ENCODE results near the gene ZSCAN9. TPM values are rescaled to one million over a fixed set of nuclear protein-coding genes. Genes with fewer than 3 reads are reported as not detected.

The ZSCAN9 gene
- total and polyA plus RNA-seq, 9 of the 15 experiments (the other 6 are each of a cell fraction or from before 2014, with no cell fraction given) = 18.8 to 48.9 (median 28.7) TPM

DNA sequence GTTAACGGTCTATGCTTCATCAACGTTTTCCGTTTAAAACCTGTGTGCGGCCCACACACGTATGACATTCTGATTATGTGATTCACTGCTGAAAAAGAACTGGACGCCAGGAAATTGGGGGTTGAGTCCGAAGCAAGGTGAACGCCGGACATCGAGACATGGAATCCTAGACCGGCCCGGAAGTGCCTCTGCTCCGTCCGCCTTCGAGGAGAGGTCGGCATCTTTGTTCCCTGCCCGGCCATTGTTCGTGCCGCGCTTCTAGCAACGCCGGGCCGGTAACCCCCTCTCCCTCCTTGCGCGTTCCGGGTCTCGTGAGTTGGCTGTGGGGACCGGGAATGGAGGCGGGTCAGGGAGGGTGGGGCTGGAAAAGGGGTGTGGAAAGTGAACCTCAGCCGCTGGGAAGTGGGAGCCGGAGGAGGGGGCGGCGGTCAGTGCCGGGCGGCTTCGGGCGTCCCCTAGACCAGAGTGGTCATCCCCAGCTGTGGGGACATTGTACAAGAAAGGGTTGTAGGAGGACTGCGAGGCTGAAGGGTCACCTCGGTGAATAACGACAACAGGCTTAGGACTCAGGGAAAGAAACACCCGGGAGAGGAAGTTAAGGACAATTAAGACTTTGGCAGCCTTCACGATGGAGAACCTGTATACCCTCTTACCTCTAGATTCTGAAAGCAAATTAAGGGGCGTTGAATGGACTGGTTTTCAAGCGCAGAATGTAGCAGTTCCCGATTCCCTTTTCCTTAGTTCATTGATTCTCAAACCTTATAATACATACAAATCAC is at the start of gene ZSCAN9 (continued):
- peak; percentile 53; the same call in 1 of the 2 replicates for TF ChIP-seq ZNF766 (CRISPR knock-in tag; conservative IDR thresholded peaks at IDR 0.05)
- no peak for TF ChIP-seq ZNF77 (CRISPR knock-in tag; IDR thresholded peaks at IDR 0.05)
- no peak for TF ChIP-seq ZNF699 (CRISPR knock-in tag; IDR thresholded peaks at IDR 0.05; ENCODE audit: insufficient replicate concordance)
- TF ChIP-seq MYC (IDR thresholded peaks at IDR 0.05; ENCODE audit: low read depth, low read length) = peak; percentile 89
- 0 out of 2 replicates have a peak, but pooled peaks have one; percentile 29 for TF ChIP-seq MYC (CRISPR knock-in tag; IDR thresholded peaks at IDR 0.05; ENCODE audit: borderline replicate concordance, low read depth)
- TF ChIP-seq, protein P1, sequence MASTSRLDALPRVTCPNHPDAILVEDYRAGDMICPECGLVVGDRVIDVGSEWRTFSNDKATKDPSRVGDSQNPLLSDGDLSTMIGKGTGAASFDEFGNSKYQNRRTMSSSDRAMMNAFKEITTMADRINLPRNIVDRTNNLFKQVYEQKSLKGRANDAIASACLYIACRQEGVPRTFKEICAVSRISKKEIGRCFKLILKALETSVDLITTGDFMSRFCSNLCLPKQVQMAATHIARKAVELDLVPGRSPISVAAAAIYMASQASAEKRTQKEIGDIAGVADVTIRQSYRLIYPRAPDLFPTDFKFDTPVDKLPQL (IDR thresholded peaks at IDR 0.05; ENCODE audit: extremely low read depth, insufficient read length) = peak; percentile 56
- peak; percentile 96 for TF ChIP-seq ZEB2 (IDR thresholded peaks at IDR 0.05)
- peak; percentile 72 for TF ChIP-seq EGR1 (conservative IDR thresholded peaks at IDR 0.05)
- TF ChIP-seq, protein P2, sequence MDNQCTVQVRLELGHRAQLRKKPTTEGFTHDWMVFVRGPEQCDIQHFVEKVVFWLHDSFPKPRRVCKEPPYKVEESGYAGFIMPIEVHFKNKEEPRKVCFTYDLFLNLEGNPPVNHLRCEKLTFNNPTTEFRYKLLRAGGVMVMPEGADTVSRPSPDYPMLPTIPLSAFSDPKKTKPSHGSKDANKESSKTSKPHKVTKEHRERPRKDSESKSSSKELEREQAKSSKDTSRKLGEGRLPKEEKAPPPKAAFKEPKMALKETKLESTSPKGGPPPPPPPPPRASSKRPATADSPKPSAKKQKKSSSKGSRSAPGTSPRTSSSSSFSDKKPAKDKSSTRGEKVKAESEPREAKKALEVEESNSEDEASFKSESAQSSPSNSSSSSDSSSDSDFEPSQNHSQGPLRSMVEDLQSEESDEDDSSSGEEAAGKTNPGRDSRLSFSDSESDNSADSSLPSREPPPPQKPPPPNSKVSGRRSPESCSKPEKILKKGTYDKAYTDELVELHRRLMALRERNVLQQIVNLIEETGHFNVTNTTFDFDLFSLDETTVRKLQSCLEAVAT (IDR thresholded peaks at IDR 0.05) = peak; percentile 44 to 80; a peak in 2 of 4 replicates
- no peak for TF ChIP-seq TAF15 (IDR thresholded peaks at IDR 0.05; ENCODE audit: low read depth, low read length)
- TF ChIP-seq NR2C2 (CRISPR knock-in tag; IDR thresholded peaks at IDR 0.05) = peak; percentile 85
- TF ChIP-seq NR2C2 (tag; IDR thresholded peaks at IDR 0.05) = peak; percentile 92
- peak; percentile 96 for TF ChIP-seq SP2 (IDR thresholded peaks at IDR 0.05; ENCODE audit: extremely low read depth, low read depth, low read length, poor library complexity, severe bottlenecking)
- TF ChIP-seq, protein P3, sequence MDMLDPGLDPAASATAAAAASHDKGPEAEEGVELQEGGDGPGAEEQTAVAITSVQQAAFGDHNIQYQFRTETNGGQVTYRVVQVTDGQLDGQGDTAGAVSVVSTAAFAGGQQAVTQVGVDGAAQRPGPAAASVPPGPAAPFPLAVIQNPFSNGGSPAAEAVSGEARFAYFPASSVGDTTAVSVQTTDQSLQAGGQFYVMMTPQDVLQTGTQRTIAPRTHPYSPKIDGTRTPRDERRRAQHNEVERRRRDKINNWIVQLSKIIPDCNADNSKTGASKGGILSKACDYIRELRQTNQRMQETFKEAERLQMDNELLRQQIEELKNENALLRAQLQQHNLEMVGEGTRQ (CRISPR knock-in tag; IDR thresholded peaks at IDR 0.05) = no peak
- no peak for TF ChIP-seq ZSCAN32 (CRISPR knock-in tag; IDR thresholded peaks at IDR 0.05)
- peak; percentile 43; the same call in 1 of the 2 replicates for TF ChIP-seq MAFK (IDR thresholded peaks at IDR 0.05; ENCODE audit: low read length)
- no peak for TF ChIP-seq ZNF551 (CRISPR knock-in tag; IDR thresholded peaks at IDR 0.05)
- no peak for TF ChIP-seq DPF2 (IDR thresholded peaks at IDR 0.05)
- TF ChIP-seq, protein P4, sequence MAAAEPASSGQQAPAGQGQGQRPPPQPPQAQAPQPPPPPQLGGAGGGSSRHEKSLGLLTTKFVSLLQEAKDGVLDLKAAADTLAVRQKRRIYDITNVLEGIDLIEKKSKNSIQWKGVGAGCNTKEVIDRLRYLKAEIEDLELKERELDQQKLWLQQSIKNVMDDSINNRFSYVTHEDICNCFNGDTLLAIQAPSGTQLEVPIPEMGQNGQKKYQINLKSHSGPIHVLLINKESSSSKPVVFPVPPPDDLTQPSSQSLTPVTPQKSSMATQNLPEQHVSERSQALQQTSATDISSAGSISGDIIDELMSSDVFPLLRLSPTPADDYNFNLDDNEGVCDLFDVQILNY (CRISPR knock-in tag; IDR thresholded peaks at IDR 0.05) = 0 out of 2 replicates have a peak, but pooled peaks have one; percentile 77
- TF ChIP-seq NR1H2 (CRISPR knock-in tag; IDR thresholded peaks at IDR 0.05) = no peak
- TF ChIP-seq MECOM (CRISPR knock-in tag; IDR thresholded peaks at IDR 0.05) = no peak
- TF ChIP-seq SIRT6 (IDR thresholded peaks at IDR 0.05; ENCODE audit: low read depth, low read length) = no peak
- no peak for TF ChIP-seq CEBPG (CRISPR knock-in tag; IDR thresholded peaks at IDR 0.05)
- no peak for TF ChIP-seq CEBPG (tag; conservative IDR thresholded peaks at IDR 0.05 in 1 of 2, IDR thresholded peaks at IDR 0.05 in 1 of 2)

Measured in K562 (cell line).